ENCODE data around the gene NCAM2. TPM values are rescaled to one million over a fixed set of nuclear protein-coding genes. Genes with fewer than 3 reads are reported as not detected.

Gene NCAM2
- total and polyA plus RNA-seq, 9 donors: 0.35 to 6.8 (median 1.2) TPM

- intact Hi-C loops (cut with DNase I): no loop called here
- H3K27me3 ChIP-seq: no peaks in the 10 kb centered on the region
Measured at GRCh38 chr21:21074305-21074704, 76.1 kb downstream of the NCAM2 start.

GRCh38 chr21:21076051-21076450 lies 77.8 kb downstream of the NCAM2 start:
- H3K36me3 ChIP-seq: no peaks in the 10 kb centered on the region
- TF ChIP-seq EP300 (IDR thresholded peaks at IDR 0.05): no peak
- no peak for TF ChIP-seq CTCF (IDR thresholded peaks at IDR 0.05)
- TF ChIP-seq POLR2A (IDR thresholded peaks at IDR 0.05): no peak
- H3K27ac ChIP-seq: no peak overlapping the region
- no peaks in the 10 kb centered on the region for H3K4me1 ChIP-seq (ENCODE audit: insufficient read depth)
- no peaks in the 10 kb centered on the region for H3K27me3 ChIP-seq
- H3K4me3 ChIP-seq: no peak overlapping the region
- 86 to 95% (median 92%) methylated on average over 2 of the region's 2 CpGs for WGBS, 3 donors
- intact Hi-C loops (cut with DNase I): no loop called here
- no peaks in the 10 kb centered on the region for H3K9me3 ChIP-seq
- DNase-seq: no peak

More at GRCh38 chr21:21074305-21074704, 76.1 kb downstream of the NCAM2 start:
- Histone ChIP-seq H3K4me1 (ENCODE audit: insufficient read depth) (no peaks in the 10 kb centered on the region), H3K4me3 (no peak overlapping the region), H3K9me3 (no peaks in the 10 kb centered on the region), H3K27ac (no peak overlapping the region), H3K36me3 (no peaks in the 10 kb centered on the region)
- TF ChIP-seq CTCF (IDR thresholded peaks at IDR 0.05) (no peak), POLR2A (IDR thresholded peaks at IDR 0.05) (no peak), EP300 (IDR thresholded peaks at IDR 0.05) (no peak)
- DNase-seq: no peak
- WGBS, 3 donors: 82 to 88% (median 85%) methylated on average over 3 of the region's 3 CpGs

GRCh38 chr21:21076491-21076890 lies 78.3 kb downstream of the NCAM2 start:
- intact Hi-C loops (cut with DNase I): no loop called here

GRCh38 chr21:21079646-21080045 lies 81.4 kb downstream of the NCAM2 start:
- no peaks in the 10 kb centered on the region for H3K9me3 ChIP-seq
- no peaks in the 10 kb centered on the region for H3K27me3 ChIP-seq
- TF ChIP-seq CTCF (IDR thresholded peaks at IDR 0.05): no peak
- intact Hi-C loops (cut with DNase I): no loop called here
- no peaks in the 10 kb centered on the region for H3K4me1 ChIP-seq (ENCODE audit: insufficient read depth)
- H3K4me3 ChIP-seq: no peak overlapping the region
- no peak for DNase-seq
- no peak overlapping the region for H3K27ac ChIP-seq
- no peaks in the 10 kb centered on the region for H3K36me3 ChIP-seq

More at GRCh38 chr21:21076491-21076890, 78.3 kb downstream of the NCAM2 start:
- H3K4me1 ChIP-seq (ENCODE audit: insufficient read depth): no peaks in the 10 kb centered on the region
- no peak overlapping the region for H3K4me3 ChIP-seq
- TF ChIP-seq POLR2A (IDR thresholded peaks at IDR 0.05) (no peak), EP300 (IDR thresholded peaks at IDR 0.05) (no peak), CTCF (IDR thresholded peaks at IDR 0.05) (no peak)
- 65 to 73% (median 65%) methylated on average over 4 of the region's 4 CpGs for WGBS, 3 donors
- no peak overlapping the region for H3K27ac ChIP-seq
- DNase-seq: no peak
- H3K9me3 ChIP-seq: no peaks in the 10 kb centered on the region
- no peaks in the 10 kb centered on the region for H3K27me3 ChIP-seq
- H3K36me3 ChIP-seq: no peaks in the 10 kb centered on the region

GRCh38 chr21:21084179-21084578 lies 86.0 kb downstream of the NCAM2 start:
- TF ChIP-seq CTCF (IDR thresholded peaks at IDR 0.05): no peak
- no peak for TF ChIP-seq POLR2A (IDR thresholded peaks at IDR 0.05)
- TF ChIP-seq EP300 (IDR thresholded peaks at IDR 0.05): no peak
- H3K27me3 ChIP-seq: no peaks in the 10 kb centered on the region
- H3K27ac ChIP-seq: no peak overlapping the region
- no peak for DNase-seq
- no peak overlapping the region for H3K4me3 ChIP-seq
- no peaks in the 10 kb centered on the region for H3K9me3 ChIP-seq
- 3 to 37% (median 17%) methylated on average over 1 of the region's 1 CpG for WGBS, 3 donors
- no peaks in the 10 kb centered on the region for H3K4me1 ChIP-seq (ENCODE audit: insufficient read depth)
- H3K36me3 ChIP-seq: no peaks in the 10 kb centered on the region
- intact Hi-C loops (cut with DNase I): no loop called here

Measured in ovary (tissue), 9 donors.